Neural cell (in vitro differentiated cells): ENCODE data around the gene TRAPPC14.

Source experiments
- CTCF ChIP-seq: fragments of 450-650 bp; IDR thresholded peaks from 2 replicates; pipeline ENCODE4 v1.5.1; 2014; ENCODE audit warnings: antibody characterized with exemption, mild to moderate bottlenecking, moderate library complexity; ENCODE audit not compliant: poor library complexity, severe bottlenecking
- EP300 ChIP-seq: fragments of 450-650 bp; conservative IDR thresholded peaks from 2 replicates; pipeline ENCODE4 v1.6.1; 2014; ENCODE audit warnings: antibody characterized with exemption, mild to moderate bottlenecking, moderate library complexity; ENCODE audit not compliant: poor library complexity, severe bottlenecking
- EZH2 ChIP-seq: fragments of 200-600, 300-800 bp; shearing (Covaris generic), sonication (generic); IDR thresholded peaks from 2 replicates; pipeline ENCODE4 v1.6.1; 2014; ENCODE audit warnings: antibody characterized with exemption, low read length, borderline replicate concordance, mild to moderate bottlenecking; ENCODE audit not compliant: insufficient read depth, poor library complexity, severe bottlenecking
- MXI1 ChIP-seq: fragments of 450-650 bp; conservative IDR thresholded peaks from 2 replicates; pipeline ENCODE4 v1.6.1; 2014; ENCODE audit warnings: antibody characterized with exemption, mild to moderate bottlenecking; ENCODE audit not compliant: poor library complexity, severe bottlenecking
- POLR2AphosphoS5 ChIP-seq: IDR thresholded peaks from 2 replicates; pipeline ENCODE4 v1.6.1; 2012
- RAD21 ChIP-seq: fragments of 450-650 bp; conservative IDR thresholded peaks from 2 replicates; pipeline ENCODE4 v1.6.1; 2014; ENCODE audit warnings: antibody characterized with exemption, mild to moderate bottlenecking, moderate library complexity
- REST ChIP-seq: IDR thresholded peaks from 2 replicates; pipeline ENCODE4 v1.6.1; 2012; ENCODE audit warnings: borderline replicate concordance
- SMC3 ChIP-seq: fragments of 450-650 bp; conservative IDR thresholded peaks from 2 replicates; pipeline ENCODE4 v1.6.1; 2014; ENCODE audit warnings: antibody characterized with exemption, mild to moderate bottlenecking, moderate library complexity; ENCODE audit not compliant: poor library complexity
- TAF1 ChIP-seq: IDR thresholded peaks from 2 replicates; pipeline ENCODE4 v1.6.1; 2012; ENCODE audit warnings: low read depth

- TF ChIP-seq CTCF, result no peak
- no peak for TF ChIP-seq TAF1
- TF ChIP-seq RAD21, result no peak
- TF ChIP-seq EZH2, result no peak
- no peak for TF ChIP-seq POLR2AphosphoS5
- no peak for TF ChIP-seq EP300
- no peak for TF ChIP-seq REST
- no peak for TF ChIP-seq MXI1
- no peak for TF ChIP-seq SMC3
Observed at GRCh38 chr7:100142461-100142860, 16.1 kb downstream of the TRAPPC14 start.
